H4 (cell line): Measurements from ENCODE around the gene DUSP22. TPM values are rescaled to one million over a fixed set of nuclear protein-coding genes. Genes with fewer than 3 reads are reported as not detected.

Experiments
- DNase-seq: peaks from one replicate; pipeline ENCODE4 v3.0.0-alpha.2; 2015; ENCODE audit warnings: low spot score
- total RNA-seq: library from RNA; depleted of rRNA; stranded (reverse); fragments of >200 nt; shearing (Covaris generic); gene quantifications from 2 replicates; pipeline ENCODE4 v1.2.3, GENCODE V29; 2014; rRNA removed

Gene DUSP22
- total RNA-seq, 1 experiment from 2014 or later, result 8.9 TPM

DNA sequence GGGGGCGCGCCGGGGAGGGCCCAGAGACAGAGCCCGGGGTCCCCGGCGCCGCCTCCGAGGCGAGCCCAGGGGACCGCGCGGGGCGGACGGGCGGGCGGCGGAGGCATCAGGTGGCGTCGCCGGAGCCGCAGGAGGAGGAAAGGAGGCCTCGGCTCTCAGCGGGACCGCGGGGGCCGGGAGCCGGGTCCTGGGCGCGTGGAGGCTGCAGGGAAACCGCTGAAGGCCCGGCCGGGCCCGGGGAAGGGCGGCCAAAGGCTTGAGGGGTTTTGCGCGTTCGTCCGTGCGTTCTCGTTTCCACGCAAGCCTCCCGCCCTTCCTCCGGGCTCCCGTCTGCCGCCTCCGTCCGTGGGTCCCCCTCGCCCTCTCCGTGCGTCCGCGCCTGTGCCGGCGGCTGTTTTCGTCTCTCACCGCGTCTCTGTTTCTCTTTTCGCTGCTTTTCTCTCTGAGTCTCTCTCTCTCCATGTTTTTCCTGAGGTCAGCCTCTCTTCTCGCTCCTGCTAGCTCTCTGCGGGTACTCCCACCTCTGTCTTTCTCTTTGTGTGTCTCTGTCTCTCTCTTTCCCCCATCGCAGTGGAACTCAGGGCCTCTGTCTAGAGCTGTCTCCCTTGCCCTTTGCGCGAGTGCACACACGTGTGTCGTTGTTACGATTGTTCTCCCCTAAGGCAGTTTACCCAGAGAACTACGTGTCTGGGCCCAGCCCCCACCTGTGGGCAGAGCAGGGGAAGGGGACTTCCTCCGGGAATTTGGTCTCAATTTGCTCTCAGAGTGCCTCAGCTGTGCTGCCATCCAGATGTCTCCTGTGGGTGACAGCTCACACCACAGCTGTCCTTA is 101.3 kb downstream of the DUSP22 start:
- DNase-seq, result no peak

DNA sequence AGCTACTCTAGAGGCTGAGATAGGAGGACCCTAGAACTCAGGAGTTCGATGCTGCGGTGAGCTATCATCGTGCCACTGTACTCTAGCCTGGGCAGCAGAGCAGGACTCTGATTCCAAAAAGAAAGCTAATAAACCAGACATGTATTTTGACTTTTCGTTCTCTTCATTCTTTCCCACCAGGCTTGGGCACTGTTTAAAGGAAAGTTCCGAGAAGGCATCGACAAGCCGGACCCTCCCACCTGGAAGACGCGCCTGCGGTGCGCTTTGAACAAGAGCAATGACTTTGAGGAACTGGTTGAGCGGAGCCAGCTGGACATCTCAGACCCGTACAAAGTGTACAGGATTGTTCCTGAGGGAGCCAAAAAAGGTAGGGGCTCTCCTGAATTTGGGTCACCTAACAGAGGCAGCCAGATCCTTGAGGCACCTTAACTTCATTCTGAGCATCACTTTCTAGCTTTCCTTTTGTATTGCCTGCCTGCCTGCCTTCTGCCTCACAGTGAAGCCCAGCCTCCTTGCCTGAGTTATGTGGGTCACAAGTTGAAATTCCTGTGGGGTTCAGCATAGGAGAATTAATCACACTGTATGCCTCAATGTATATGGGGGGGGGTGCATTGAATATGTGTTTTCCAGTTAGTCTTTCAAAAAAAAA is 102.5 kb downstream of the DUSP22 start:
- DNase-seq, result no peak

DNA sequence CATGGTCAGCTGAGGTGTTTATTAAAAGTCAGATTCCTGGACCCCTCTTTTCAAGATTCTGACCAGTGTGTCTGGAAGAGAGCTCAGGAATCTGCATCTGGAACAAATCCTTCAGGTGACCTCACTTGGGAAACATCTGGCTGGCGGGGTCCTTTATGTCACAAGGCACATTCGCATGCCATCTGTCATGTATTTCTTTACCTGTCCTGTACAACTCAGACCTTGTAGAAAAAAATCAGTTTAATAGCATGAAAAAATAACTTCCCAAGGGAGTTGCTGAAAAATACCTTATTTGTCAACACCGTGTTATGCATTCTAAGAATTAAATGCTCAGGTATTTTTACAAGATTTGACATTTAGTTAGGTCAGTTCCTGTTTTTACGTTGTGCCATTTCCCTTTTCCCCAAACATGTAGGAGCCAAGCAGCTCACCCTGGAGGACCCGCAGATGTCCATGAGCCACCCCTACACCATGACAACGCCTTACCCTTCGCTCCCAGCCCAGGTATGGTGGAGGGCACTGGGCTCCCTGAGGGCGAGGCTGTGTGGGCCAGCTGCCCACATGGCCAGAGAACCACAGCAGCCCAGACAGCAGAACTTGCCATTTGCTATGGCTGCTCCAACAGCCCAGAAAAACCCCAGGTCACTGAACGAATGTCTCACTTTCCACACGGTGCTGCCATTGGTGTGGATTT is 103.3 kb downstream of the DUSP22 start:
- DNase-seq, result no peak

DNA sequence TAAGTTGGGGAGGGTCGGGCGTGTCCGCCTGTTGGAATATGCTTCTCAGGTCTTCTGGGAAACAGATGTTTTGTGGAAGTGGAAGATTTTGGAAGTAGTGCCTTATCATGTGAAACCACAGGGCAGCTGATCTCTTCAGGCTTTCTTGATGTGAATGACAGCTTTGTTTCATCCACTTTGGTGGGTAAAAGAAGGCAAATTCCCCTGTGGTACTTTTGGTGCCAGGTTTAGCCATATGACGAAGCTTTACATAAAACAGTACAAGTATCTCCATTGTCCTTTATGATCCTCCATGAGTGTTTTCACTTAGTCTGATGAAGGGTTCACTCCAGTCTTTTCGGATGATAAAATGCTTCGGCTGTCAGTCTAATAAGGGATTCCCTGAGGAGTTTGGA is 103.8 kb downstream of the DUSP22 start:
- no peak for DNase-seq

DNA sequence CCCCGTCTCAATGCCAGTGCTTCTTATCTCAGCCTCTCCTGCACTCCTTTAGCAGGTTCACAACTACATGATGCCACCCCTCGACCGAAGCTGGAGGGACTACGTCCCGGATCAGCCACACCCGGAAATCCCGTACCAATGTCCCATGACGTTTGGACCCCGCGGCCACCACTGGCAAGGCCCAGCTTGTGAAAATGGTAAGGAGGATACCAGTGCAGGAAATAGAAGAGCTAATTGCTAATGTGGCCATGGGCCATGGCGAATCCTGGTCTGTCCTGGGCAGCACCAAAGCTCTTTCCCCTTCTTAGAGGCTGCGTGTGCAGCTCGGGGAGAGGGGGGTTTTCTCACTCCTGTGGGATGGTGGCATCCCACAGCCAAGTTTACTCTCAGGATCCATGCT is 104.8 kb downstream of the DUSP22 start:
- no peak for DNase-seq

DNA sequence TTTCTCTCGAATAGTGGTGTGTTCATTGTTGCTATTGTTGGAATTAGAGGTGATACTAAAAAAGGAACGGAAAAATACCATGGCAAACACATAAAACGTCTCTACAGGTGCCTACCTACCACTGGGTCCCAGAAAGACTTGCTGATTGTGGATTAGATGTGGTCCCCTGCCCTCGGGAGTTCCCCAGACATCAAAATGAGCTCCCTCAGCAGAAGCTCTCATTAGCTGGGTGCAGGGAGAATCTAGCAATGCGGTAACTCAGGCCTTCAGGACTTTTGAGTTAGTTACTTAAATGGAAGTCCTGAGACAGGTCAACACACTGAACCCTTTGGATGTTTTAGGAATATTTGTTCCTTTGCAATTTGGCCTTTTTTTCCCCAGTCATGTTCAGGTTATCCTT is 105.3 kb downstream of the DUSP22 start:
- no peak for DNase-seq

DNA sequence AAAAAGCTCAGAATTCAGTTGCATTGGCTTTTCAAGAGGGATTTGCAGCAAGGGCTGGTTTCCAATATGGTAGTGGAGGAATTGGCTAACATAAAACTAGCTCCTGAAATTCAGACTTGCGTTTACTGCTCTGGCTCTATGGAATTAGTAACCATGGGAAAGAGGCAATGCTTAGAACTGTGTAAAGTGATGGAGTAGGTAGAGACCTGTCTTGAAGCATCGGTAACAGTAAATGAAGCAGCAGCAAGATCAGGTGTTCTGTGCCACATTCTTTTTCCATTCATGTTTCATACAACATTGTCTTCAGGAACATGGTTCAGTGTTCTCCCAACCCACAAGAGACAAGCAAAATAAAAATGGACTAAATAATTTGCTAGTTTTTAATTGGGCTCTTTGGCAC is 105.8 kb downstream of the DUSP22 start:
- DNase-seq, result no peak

DNA sequence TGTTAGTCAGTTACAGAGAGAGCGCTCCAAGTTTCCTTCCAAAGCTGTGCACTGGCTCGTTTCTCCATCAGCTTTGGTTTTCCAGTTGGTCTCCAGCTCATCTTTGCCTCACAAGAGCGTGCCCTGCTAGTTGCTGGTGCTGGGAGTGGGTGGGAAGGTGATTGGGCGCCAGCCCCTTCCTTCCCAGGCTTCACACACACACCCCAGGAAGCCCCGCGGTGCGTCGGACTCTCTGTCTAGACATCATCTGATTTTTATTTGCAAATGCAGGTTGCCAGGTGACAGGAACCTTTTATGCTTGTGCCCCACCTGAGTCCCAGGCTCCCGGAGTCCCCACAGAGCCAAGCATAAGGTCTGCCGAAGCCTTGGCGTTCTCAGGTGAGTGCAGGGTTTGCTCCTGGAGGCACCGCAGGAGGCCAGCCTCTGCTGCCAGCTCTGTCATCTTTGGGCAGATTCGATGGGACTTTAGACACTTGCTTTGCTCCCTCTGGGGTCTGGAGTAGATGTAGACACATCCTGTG is 106.3 kb downstream of the DUSP22 start:
- DNase-seq, result no peak

DNA sequence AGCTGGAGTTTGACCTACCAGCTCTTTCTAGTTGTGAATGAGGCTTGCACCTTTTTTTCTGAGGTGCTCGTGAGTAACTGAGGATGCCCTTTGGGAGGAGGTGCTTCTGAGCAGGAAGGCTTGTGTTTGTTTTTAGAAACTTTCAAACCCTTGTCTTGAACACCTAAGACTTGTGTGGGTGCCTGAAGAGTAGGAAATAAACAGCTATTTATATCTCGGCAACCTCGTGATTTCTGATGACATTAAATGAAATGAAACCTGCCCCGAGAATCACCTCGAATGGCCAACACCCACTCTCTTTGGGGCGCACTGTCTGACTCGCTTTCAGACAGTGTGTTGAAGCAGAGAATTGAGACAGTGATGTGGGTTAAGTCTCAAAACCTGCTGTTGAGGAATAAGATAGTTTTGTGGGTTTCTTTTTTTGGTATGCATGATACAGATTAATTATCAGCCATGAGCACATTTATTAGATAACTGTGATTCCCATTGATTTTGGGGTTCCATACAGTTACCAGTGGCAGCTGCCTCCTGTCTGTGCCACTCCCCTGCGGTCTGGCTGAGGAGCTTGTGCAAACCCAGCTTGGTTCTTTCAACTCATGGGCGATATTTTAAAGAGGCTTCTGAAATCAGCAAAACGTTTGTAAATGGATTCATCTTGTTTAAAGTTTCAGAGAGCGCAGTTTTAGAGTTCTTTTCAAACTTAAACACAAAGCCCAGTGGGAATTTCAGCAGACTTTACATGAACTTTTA is 107.7 kb downstream of the DUSP22 start:
- DNase-seq, result no peak

DNA sequence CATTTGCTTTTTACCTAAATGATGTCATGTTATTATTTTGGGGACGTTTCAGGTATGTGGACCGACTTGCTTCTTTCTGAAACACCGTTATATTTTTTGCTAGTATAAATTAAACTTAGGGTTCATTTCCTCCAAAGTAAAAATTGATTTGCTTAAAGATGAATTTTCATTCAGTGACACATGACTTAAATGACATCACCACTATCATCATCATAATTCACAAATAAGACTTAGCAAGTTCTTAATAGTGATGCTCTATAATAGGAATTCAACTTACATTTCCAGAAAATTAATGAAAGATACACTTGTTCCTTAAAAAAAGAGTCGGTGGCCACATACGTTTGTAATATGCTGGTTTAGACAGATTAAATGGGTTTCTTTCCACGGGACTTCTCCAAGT is 108.5 kb downstream of the DUSP22 start:
- no peak for DNase-seq

Other genes with a start within 250 kb of the DUSP22 start
- not detected in 2 replicates for gene IRF4, start 99.3 kb downstream of the DUSP22 start, total RNA-seq